ENCODE results near the gene FGF12.

GRCh38 chr3:192641919-192642318 is 85.4 kb downstream of the FGF12 start:
- TF ChIP-seq POLR2A (IDR thresholded peaks at IDR 0.05) (no peak), CTCF (IDR thresholded peaks at IDR 0.05 in 4 of 5, conservative IDR thresholded peaks at IDR 0.05 in 1 of 5) (no peak)
